NCI-H2171 treated with DMSO at 0.1 percent for 48 hours (cell line): ENCODE results near the gene PAQR4.

ENCODE experiments used
- DNase-seq: peaks from one replicate; lab custom pipeline; 2025; lab: John Stamatoyannopoulos, UW

PAQR4 gene

GRCh38 chr16:2966043-2966807 lies 2.9 kb upstream of the PAQR4 start:
- no peak for DNase-seq

GRCh38 chr16:2966808-2967191 lies 2.3 kb upstream of the PAQR4 start:
- DNase-seq, result no peak

GRCh38 chr16:2967211-2967631 lies 1.9 kb upstream of the PAQR4 start:
- no peak for DNase-seq

GRCh38 chr16:2967721-2968161 lies 1.4 kb upstream of the PAQR4 start:
- no peak for DNase-seq

GRCh38 chr16:2968368-2968737 lies 795 bp upstream of the PAQR4 start:
- DNase-seq, result peak; percentile 59

GRCh38 chr16:2969545-2970521 lies 685 bp downstream of the PAQR4 start:
- DNase-seq, result peak; percentile 66

- no peak for DNase-seq
Measured at GRCh38 chr16:2970563-2970962, 1.4 kb downstream of the PAQR4 start.

GRCh38 chr16:2971134-2971984 lies 2.2 kb downstream of the PAQR4 start:
- no peak for DNase-seq

- DNase-seq, result no peak
Measured at GRCh38 chr16:2971985-2972784, 3.0 kb downstream of the PAQR4 start.

GRCh38 chr16:2973093-2973492 lies 3.9 kb downstream of the PAQR4 start:
- DNase-seq, result no peak

GRCh38 chr16:2973605-2974318 lies 4.6 kb downstream of the PAQR4 start:
- no peak for DNase-seq

- no peak for DNase-seq
Measured at GRCh38 chr16:2974319-2975056, 5.3 kb downstream of the PAQR4 start.

- no peak for DNase-seq
Measured at GRCh38 chr16:2975161-2975795, 6.1 kb downstream of the PAQR4 start.

- no peak for DNase-seq
Measured at GRCh38 chr16:2976201-2976600, 7.1 kb downstream of the PAQR4 start.

GRCh38 chr16:2976673-2977072 lies 7.5 kb downstream of the PAQR4 start:
- no peak for DNase-seq

- no peak for DNase-seq
Measured at GRCh38 chr16:2977440-2977839, 8.3 kb downstream of the PAQR4 start.

- DNase-seq, result no peak
Measured at GRCh38 chr16:2979669-2980226, 10.6 kb downstream of the PAQR4 start.

- peak; percentile 83 for DNase-seq
Measured at GRCh38 chr16:2980227-2981176, 11.4 kb downstream of the PAQR4 start, which contains the start of gene PKMYT1. TSS of gene PKMYT1 (minus strand) at chr16:2980446. CDS start at chr16:2979657, 789 bp downstream.
